ENCODE measurements around the gene TGFBR3.

Gene TGFBR3

GRCh38 chr1:91729621-91730358 lies 156.2 kb downstream of the TGFBR3 start:
- DNase-seq, result no peak

GRCh38 chr1:91727763-91728162 lies 158.2 kb downstream of the TGFBR3 start:
- DNase-seq, result no peak

GRCh38 chr1:91725989-91726721 lies 159.8 kb downstream of the TGFBR3 start:
- DNase-seq, result no peak

GRCh38 chr1:91725618-91725988 lies 160.3 kb downstream of the TGFBR3 start:
- DNase-seq, result no peak

GRCh38 chr1:91724644-91725043 lies 161.3 kb downstream of the TGFBR3 start:
- DNase-seq, result no peak

GRCh38 chr1:91724231-91724630 lies 161.7 kb downstream of the TGFBR3 start:
- DNase-seq, result no peak

- DNase-seq, result no peak
Measured at GRCh38 chr1:91720044-91720443, 165.9 kb downstream of the TGFBR3 start.

- no peak for DNase-seq
Measured at GRCh38 chr1:91718877-91719276, 167.1 kb downstream of the TGFBR3 start.

GRCh38 chr1:91718368-91718767 lies 167.6 kb downstream of the TGFBR3 start:
- DNase-seq, result no peak

GRCh38 chr1:91717839-91718238 lies 168.1 kb downstream of the TGFBR3 start:
- no peak for DNase-seq

- no peak for DNase-seq
Measured at GRCh38 chr1:91716339-91716738, 169.6 kb downstream of the TGFBR3 start.

GRCh38 chr1:91715416-91716000 lies 170.4 kb downstream of the TGFBR3 start:
- no peak for DNase-seq

GRCh38 chr1:91714867-91715381 lies 171.0 kb downstream of the TGFBR3 start:
- DNase-seq, result no peak

GRCh38 chr1:91712981-91713841 lies 172.7 kb downstream of the TGFBR3 start:
- no peak for DNase-seq

GRCh38 chr1:91712393-91712792 lies 173.6 kb downstream of the TGFBR3 start:
- DNase-seq, result no peak

GRCh38 chr1:91711504-91712247 lies 174.3 kb downstream of the TGFBR3 start:
- no peak for DNase-seq

GRCh38 chr1:91710261-91710660 lies 175.7 kb downstream of the TGFBR3 start:
- no peak for DNase-seq

GRCh38 chr1:91708691-91709090 lies 177.3 kb downstream of the TGFBR3 start:
- DNase-seq, result no peak

- DNase-seq, result no peak
Measured at GRCh38 chr1:91707890-91708218, 178.1 kb downstream of the TGFBR3 start.

- no peak for DNase-seq
Measured at GRCh38 chr1:91707114-91707889, 178.6 kb downstream of the TGFBR3 start.

GRCh38 chr1:91706140-91706957 lies 179.6 kb downstream of the TGFBR3 start:
- DNase-seq, result no peak
